DND-41 (cell line): ENCODE measurements around the gene PPP1R13B.

Experiments used
- ATAC-seq: fragments of 200-7000 bp; cut with Tn5 transposase; 3 replicates; pipeline ENCODE4 v1.9.1; 2021; ENCODE audit warnings: low read depth; ENCODE audit not compliant: insufficient read depth
- DNase-seq: peaks from one replicate; pipeline ENCODE4 v3.0.0-alpha.2; 2020
- H2AFZ ChIP-seq: 2 replicates; pipeline ENCODE4 v1.6.0; 2012; ENCODE audit warnings: low read depth, low read length
- H3K27ac ChIP-seq: 2 replicates; pipeline ENCODE4 v1.5.1; 2012; ENCODE audit warnings: low read length, inconsistent platforms
- H3K27me3 ChIP-seq: fragments of 200-600 bp; sonication (generic); 2 replicates; pipeline ENCODE4 v1.6.0; 2012; ENCODE audit warnings: low read length, mild to moderate bottlenecking, inconsistent platforms; ENCODE audit not compliant: insufficient read depth, poor library complexity
- H3K36me3 ChIP-seq: 2 replicates; pipeline ENCODE4 v1.5.1; 2012; ENCODE audit warnings: low read length, inconsistent platforms; ENCODE audit not compliant: insufficient read depth
- H3K4me1 ChIP-seq: 2 replicates; pipeline ENCODE4 v1.5.1; 2012; ENCODE audit warnings: mild to moderate bottlenecking, low read length; ENCODE audit not compliant: insufficient read depth
- H3K4me2 ChIP-seq: 2 replicates; pipeline ENCODE4 v1.6.0; 2012; ENCODE audit warnings: mild to moderate bottlenecking, moderate library complexity, low read length, inconsistent platforms; ENCODE audit not compliant: insufficient read depth
- H3K4me3 ChIP-seq, 2 experiments: fragments of 200-600 bp in 1 of 2; shearing (Covaris generic) in 1 of 2; 2 replicates each; pipeline ENCODE4 v1.5.1; 2012 to 2016; ENCODE audit warnings: inconsistent platforms in 2 of 2, low read length in 2 of 2, mild to moderate bottlenecking in 2 of 2, low read depth in 1 of 2, moderate library complexity in 1 of 2
- H3K79me2 ChIP-seq: 2 replicates; pipeline ENCODE4 v1.6.0; 2012; ENCODE audit warnings: low read length, inconsistent platforms; ENCODE audit not compliant: insufficient read depth
- H3K9ac ChIP-seq: 2 replicates; pipeline ENCODE4 v1.6.0; 2012; ENCODE audit warnings: low read depth, mild to moderate bottlenecking, inconsistent platforms, low read length, moderate library complexity
- H3K9me3 ChIP-seq: 2 replicates; pipeline ENCODE4 v1.5.1; 2012; ENCODE audit warnings: low read length, moderate library complexity, mild to moderate bottlenecking, inconsistent platforms; ENCODE audit not compliant: insufficient read depth, severe bottlenecking
- H4K20me1 ChIP-seq: 2 replicates; pipeline ENCODE4 v1.6.0; 2012; ENCODE audit warnings: low read length; ENCODE audit not compliant: insufficient read depth
- EZH2 ChIP-seq: IDR thresholded peaks from 3 replicates; pipeline ENCODE4 v1.6.1; 2012; ENCODE audit warnings: borderline replicate concordance, low read depth, mild to moderate bottlenecking, moderate library complexity, low read length, inconsistent platforms; ENCODE audit not compliant: severe bottlenecking
- TF ChIP-seq, protein P1 (sequence below): IDR thresholded peaks from 2 replicates; pipeline ENCODE4 v1.5.1; 2012; ENCODE audit warnings: borderline replicate concordance, low read length, moderate library complexity, mild to moderate bottlenecking; ENCODE audit not compliant: poor library complexity, severe bottlenecking; ENCODE audit errors: extremely low read depth

The PPP1R13B gene

GRCh38 chr14:103732868-103733620, 114.3 kb downstream of the PPP1R13B start:
- Histone ChIP-seq H3K9ac (no peak overlapping the region), H3K36me3 (peaks cover 46% of the 10 kb centered on the region), H3K4me2 (no peak overlapping the region), H3K9me3 (no peaks in the 10 kb centered on the region), H2AFZ (no peak overlapping the region), H3K27me3 (no peaks in the 10 kb centered on the region), H3K79me2 (no peaks in the 10 kb centered on the region), H3K4me3 (no peak overlapping the region), H3K27ac (no peak overlapping the region), H3K4me1 (no peaks in the 10 kb centered on the region), H4K20me1 (no peaks in the 10 kb centered on the region; the same call in 1 of the 2 replicates)
- TF ChIP-seq, protein P1, sequence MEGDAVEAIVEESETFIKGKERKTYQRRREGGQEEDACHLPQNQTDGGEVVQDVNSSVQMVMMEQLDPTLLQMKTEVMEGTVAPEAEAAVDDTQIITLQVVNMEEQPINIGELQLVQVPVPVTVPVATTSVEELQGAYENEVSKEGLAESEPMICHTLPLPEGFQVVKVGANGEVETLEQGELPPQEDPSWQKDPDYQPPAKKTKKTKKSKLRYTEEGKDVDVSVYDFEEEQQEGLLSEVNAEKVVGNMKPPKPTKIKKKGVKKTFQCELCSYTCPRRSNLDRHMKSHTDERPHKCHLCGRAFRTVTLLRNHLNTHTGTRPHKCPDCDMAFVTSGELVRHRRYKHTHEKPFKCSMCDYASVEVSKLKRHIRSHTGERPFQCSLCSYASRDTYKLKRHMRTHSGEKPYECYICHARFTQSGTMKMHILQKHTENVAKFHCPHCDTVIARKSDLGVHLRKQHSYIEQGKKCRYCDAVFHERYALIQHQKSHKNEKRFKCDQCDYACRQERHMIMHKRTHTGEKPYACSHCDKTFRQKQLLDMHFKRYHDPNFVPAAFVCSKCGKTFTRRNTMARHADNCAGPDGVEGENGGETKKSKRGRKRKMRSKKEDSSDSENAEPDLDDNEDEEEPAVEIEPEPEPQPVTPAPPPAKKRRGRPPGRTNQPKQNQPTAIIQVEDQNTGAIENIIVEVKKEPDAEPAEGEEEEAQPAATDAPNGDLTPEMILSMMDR, result no peak
- no peak for TF ChIP-seq EZH2
- DNase-seq (no peak), ATAC-seq (no peak)

- Histone ChIP-seq H3K27me3 (no peaks in the 10 kb centered on the region), H3K9ac (no peak overlapping the region), H2AFZ (no peak overlapping the region), H3K36me3 (peaks cover 54% of the 10 kb centered on the region), H3K9me3 (no peaks in the 10 kb centered on the region), H3K4me2 (no peak overlapping the region), H3K4me3 (no peak overlapping the region), H3K4me1 (no peaks in the 10 kb centered on the region), H4K20me1 (no peaks in the 10 kb centered on the region; the same call in 1 of the 2 replicates), H3K79me2 (no peaks in the 10 kb centered on the region), H3K27ac (no peak overlapping the region)
- TF ChIP-seq, protein P1, result no peak
- no peak for TF ChIP-seq EZH2
- DNase-seq (no peak), ATAC-seq (no peak)
These were observed 115.2 kb downstream of the PPP1R13B start for GRCh38 chr14:103731916-103732867.

DNA sequence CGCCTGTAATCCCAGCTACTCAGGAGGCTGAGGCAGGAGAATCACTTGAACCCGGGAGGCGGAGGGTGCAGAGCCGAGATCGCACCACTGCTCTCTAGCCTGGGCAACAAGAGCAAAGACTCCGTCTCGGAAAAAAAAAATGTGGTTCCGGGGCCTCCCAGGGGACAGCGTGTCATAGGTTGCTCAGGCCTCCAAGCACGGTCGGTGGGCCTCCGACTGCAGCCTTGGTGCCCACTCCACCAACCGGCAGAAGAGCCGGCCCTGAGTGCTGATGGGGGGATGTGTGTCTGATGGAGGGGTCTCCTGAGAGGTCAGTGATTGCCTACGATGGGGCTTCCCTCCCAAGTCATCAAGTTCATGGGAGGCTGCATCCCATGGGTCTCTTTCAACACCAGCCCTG, 115.9 kb downstream of the PPP1R13B start:
- ATAC-seq (no peak), DNase-seq (no peak)
- Histone ChIP-seq H3K9me3 (no peaks in the 10 kb centered on the region), H3K79me2 (peaks cover under 1% of the 10 kb centered on the region; the same call in 1 of the 2 replicates), H3K27me3 (no peaks in the 10 kb centered on the region), H3K4me2 (no peak overlapping the region), H4K20me1 (peaks cover 3% of the 10 kb centered on the region), H3K27ac (no peak overlapping the region), H3K4me1 (no peaks in the 10 kb centered on the region), H2AFZ (no peak overlapping the region), H3K9ac (no peak overlapping the region), H3K4me3 (no peak overlapping the region), H3K36me3 (peaks cover 56% of the 10 kb centered on the region)
- TF ChIP-seq, protein P1, result no peak
- no peak for TF ChIP-seq EZH2
